ENCODE data around the gene TMEM98. TPM values are rescaled to one million over a fixed set of nuclear protein-coding genes. Genes with fewer than 3 reads are reported as not detected.
"Not testable (repeated sequence)": the region's sequence is repeated elsewhere in the genome, so short reads cannot be mapped to it uniquely, and the experiment has no call there.

The TMEM98 gene
- total RNA-seq, 1 donor from 2014 or later: 56.6 TPM

- no peak for DNase-seq (ENCODE audit: low read depth in 2 of 2)
Measured at GRCh38 chr17:32980230-32980629, 52.3 kb downstream of the TMEM98 start.

GRCh38 chr17:32981611-32982010 lies 53.7 kb downstream of the TMEM98 start:
- DNase-seq (ENCODE audit: low read depth in 2 of 2): not testable (repeated sequence)

GRCh38 chr17:32985050-32985756 lies 57.2 kb downstream of the TMEM98 start:
- no peak for DNase-seq (ENCODE audit: low read depth in 2 of 2)

GRCh38 chr17:32987453-32987805 lies 59.5 kb downstream of the TMEM98 start:
- DNase-seq (ENCODE audit: low read depth in 2 of 2): not testable (repeated sequence)

- DNase-seq (ENCODE audit: low read depth in 2 of 2): not testable (repeated sequence)
Measured at GRCh38 chr17:32987868-32988267, 59.9 kb downstream of the TMEM98 start.

- DNase-seq (ENCODE audit: low read depth in 2 of 2): no peak
Measured at GRCh38 chr17:32988481-32989101, 60.6 kb downstream of the TMEM98 start.

GRCh38 chr17:32992321-32993033 lies 64.5 kb downstream of the TMEM98 start:
- DNase-seq (ENCODE audit: low read depth in 2 of 2): no peak

- no peak for DNase-seq (ENCODE audit: low read depth in 2 of 2)
Measured at GRCh38 chr17:32993977-32994376, 66.0 kb downstream of the TMEM98 start.

Other genes starting within 250 kb of the TMEM98 start
- gene MYO1D, start 51.0 kb upstream of the TMEM98 start, total RNA-seq: 56.5 and 84.6 TPM in 2 replicates
- not detected in 2 replicates for gene SPACA3, start 63.7 kb downstream of the TMEM98 start, total RNA-seq

Measured in dermis microvascular lymphatic vessel endothelial cell (primary cell).